Stimulated activated CD4-positive, alpha-beta T cell treated with anti-CD3 and anti-CD28 coated beads, Interleukin-1b, Interleukin-23, amount 100 ng/mL, for 4 hours (primary cell): ENCODE measurements around the gene ORC6.

Source experiments
- DNase-seq, 2 donors: peaks; one replicate each; pipeline ENCODE4 v3.0.0-alpha.2; 2020; ENCODE audit warnings: low read depth in 2 of 2

ORC6 gene

DNA sequence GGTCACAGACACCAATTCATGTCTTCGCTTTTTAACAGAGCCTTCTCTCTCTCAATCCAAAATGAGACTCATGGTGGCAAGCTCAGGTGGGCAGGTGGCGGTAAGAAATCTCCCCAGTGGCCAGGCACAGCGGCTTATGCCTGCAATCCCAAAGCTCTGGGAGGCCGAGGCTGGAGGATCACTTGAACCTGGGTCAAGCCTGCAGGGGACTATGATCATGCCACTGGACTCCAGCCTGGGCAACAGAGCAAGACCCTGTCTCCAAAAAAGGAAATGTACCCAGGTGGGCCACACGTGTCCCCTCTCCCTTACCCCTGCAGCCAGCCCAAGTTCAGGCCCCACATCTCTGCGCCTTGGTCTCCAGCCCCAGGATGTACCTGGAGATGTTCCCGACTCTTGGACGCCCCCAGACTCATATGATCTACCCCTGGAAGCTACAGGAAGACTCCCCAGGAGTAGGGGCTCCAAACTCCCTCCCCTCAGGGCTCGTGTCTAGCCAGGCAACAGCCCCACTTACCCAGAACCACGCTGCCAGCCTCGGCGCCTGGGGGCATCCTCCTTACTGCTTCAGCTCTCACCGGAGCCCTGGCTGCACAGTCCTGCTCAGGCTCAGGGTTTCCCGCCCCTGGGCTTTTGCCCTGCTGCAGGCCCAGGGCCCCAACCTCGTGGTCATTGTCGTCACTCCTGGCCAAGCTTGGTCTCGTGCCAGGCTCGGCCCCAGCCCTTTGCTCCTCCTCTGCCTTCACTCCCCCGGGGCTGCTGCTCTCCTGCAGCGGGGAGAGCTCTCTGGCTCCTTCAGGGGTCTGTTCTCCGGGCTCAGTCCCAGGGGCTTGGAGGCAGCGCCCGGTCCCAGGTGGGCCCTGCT, 42.5 kb downstream of the ORC6 start:
- DNase-seq = no peak

- DNase-seq = no peak
Measured at GRCh38 chr16:46732561-46732960, 43.1 kb downstream of the ORC6 start.

DNA sequence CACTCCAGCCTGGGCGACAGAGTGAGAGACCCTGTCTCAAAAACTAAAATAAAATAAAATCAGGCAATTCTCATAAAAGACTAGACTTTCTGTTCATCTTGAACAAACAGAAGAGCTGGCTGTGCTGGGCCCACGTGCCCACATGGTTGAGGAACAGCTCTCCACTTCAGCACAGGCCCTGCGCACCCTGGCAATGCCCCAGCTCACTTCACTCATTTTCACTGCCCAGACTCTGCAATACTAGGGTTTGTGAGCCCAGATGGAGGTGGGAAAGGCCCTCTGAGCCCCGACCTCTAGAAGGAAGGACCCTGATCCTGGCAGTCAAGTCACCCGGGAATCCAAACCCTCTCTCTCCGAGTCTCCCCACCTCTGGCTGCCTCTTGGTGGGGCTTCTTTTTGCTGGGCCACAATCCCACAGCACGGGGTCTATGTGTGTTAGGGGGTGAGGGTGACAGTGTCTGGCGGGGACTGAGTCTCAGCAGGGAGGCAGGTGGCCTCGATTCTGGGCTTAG, 43.9 kb downstream of the ORC6 start:
- DNase-seq = no peak

GRCh38 chr16:46736695-46737094, 47.2 kb downstream of the ORC6 start:
- DNase-seq = no peak

GRCh38 chr16:46737621-46738214, 48.3 kb downstream of the ORC6 start:
- no peak for DNase-seq

- no peak for DNase-seq
Measured at GRCh38 chr16:46739934-46740333, 50.5 kb downstream of the ORC6 start.

DNA sequence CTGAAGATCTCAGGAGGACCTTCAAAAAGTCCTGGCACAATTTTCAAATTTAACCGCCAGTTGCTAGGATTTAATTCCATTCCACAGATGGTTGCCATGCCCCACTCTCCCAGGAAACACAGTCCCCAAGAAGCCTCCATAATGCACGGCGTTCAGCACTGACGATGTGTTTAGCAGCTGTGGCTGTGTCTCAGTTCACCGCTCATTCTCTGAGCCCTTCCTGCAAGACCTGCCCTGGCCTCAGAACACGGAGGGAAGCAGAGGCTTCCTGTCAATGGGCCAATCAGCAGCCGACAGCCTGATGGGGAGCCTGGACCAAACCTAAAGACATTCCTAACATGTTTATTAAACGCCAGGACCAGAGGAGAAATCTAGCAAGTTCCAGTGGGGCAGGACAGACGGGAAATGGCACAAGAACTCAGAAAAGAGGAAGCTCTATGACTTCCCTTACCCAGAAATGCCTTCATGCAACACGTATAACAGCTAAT, 53.8 kb downstream of the ORC6 start:
- no peak for DNase-seq

DNA sequence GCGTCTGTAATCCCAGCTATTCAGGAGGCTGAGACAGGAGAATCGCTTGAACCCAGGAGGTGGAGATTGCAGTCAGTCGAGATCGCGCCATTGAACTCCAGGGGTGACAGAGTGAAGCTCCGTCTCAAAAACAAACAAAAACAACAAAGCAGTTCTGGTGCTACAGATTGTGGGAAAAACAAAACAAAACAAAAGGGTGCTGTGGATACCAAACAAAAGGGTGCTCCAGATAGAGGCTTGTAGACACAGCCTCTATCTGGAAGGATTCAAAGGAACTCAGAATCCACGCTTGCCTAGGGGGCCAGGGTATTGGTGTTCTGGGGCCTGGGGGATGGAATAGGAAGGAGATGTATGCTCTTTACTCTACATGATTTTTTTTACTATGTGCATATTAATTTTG, 56.2 kb downstream of the ORC6 start:
- DNase-seq = no peak

GRCh38 chr16:46746821-46747776, 57.6 kb downstream of the ORC6 start:
- no peak for DNase-seq
